Liver (tissue), 9 donors: ENCODE data around the gene SAYSD1. TPM values are rescaled to one million over a fixed set of nuclear protein-coding genes. Genes with fewer than 3 reads are reported as not detected.

Source experiments
- DNase-seq: peaks from one replicate; pipeline ENCODE4 v3.0.0-alpha.2; 2017; ENCODE audit warnings: low spot score
- H3K27ac ChIP-seq, 2 donors: one replicate each; pipeline ENCODE4 v1.7.0; 2013; ENCODE audit warnings: inconsistent platforms in 2 of 2, low read length in 2 of 2, control low read depth in 1 of 2, low read depth in 1 of 2, mild to moderate bottlenecking in 1 of 2
- H3K27me3 ChIP-seq, 4 donors: one replicate each; pipeline versions ENCODE4 v1.6.1 to v1.7.0; 2013; ENCODE audit warnings: low read length in 3 of 4, inconsistent platforms in 1 of 4, mild to moderate bottlenecking in 1 of 4, moderate library complexity in 1 of 4; ENCODE audit not compliant: control insufficient read depth in 4 of 4, insufficient read depth in 4 of 4
- H3K36me3 ChIP-seq, 4 donors: one replicate each; pipeline versions ENCODE4 v1.6.1 to v1.7.0; 2013; ENCODE audit warnings: low read length in 3 of 4, mild to moderate bottlenecking in 3 of 4, low read depth in 1 of 4, moderate library complexity in 1 of 4; ENCODE audit not compliant: control insufficient read depth in 4 of 4, insufficient read depth in 3 of 4
- H3K4me1 ChIP-seq, 4 donors: one replicate each; pipeline versions ENCODE4 v1.6.1 to v1.7.0; 2013; ENCODE audit warnings: low read length in 3 of 4, mild to moderate bottlenecking in 3 of 4, moderate library complexity in 1 of 4; ENCODE audit not compliant: control insufficient read depth in 4 of 4, insufficient read depth in 4 of 4
- H3K4me3 ChIP-seq, 3 donors: one replicate each; pipeline versions ENCODE4 v1.6.1 to v1.7.0; 2013; ENCODE audit warnings: low read length in 3 of 3, control low read depth in 1 of 3, low read depth in 1 of 3, mild to moderate bottlenecking in 1 of 3
- H3K9ac ChIP-seq, 2 donors: one replicate each; pipeline ENCODE4 v1.7.0; 2013; ENCODE audit warnings: low read length in 2 of 2, mild to moderate bottlenecking in 2 of 2, moderate library complexity in 2 of 2, control low read depth in 1 of 2, low read depth in 1 of 2
- H3K9me3 ChIP-seq, 4 donors: one replicate each; pipeline versions ENCODE4 v1.6.1 to v1.7.0; 2013; ENCODE audit warnings: low read length in 3 of 4; ENCODE audit not compliant: control insufficient read depth in 4 of 4
- EGR1 ChIP-seq, 2 donors: IDR thresholded peaks; 2 replicates each; pipeline ENCODE4 v1.6.1; 2016 to 2018; ENCODE audit warnings: antibody characterized with exemption in 2 of 2, low read depth in 2 of 2
- FOXA1 ChIP-seq: IDR thresholded peaks from 2 replicates; pipeline ENCODE4 v1.6.1; 2016; ENCODE audit warnings: antibody characterized with exemption
- FOXA2 ChIP-seq: IDR thresholded peaks from 2 replicates; pipeline ENCODE4 v1.6.1; 2016; ENCODE audit warnings: antibody characterized with exemption
- GABPA ChIP-seq, 2 donors: IDR thresholded peaks in 1 of 2; conservative IDR thresholded peaks in 1 of 2; 2 replicates each; pipeline ENCODE4 v1.6.1; 2016; ENCODE audit warnings: antibody characterized with exemption in 2 of 2, mild to moderate bottlenecking in 1 of 2, moderate library complexity in 1 of 2
- HNF4A ChIP-seq, 2 donors: conservative IDR thresholded peaks; 2 replicates each; pipeline ENCODE4 v1.6.1; 2016; ENCODE audit warnings: antibody characterized with exemption in 2 of 2, mild to moderate bottlenecking in 2 of 2
- HNF4G ChIP-seq: IDR thresholded peaks from 2 replicates; pipeline ENCODE4 v1.6.1; 2016; ENCODE audit warnings: antibody characterized with exemption
- JUND ChIP-seq, 2 donors: IDR thresholded peaks; 2 replicates each; pipeline ENCODE4 v1.6.1; 2016; ENCODE audit warnings: antibody characterized with exemption in 2 of 2
- MAX ChIP-seq: IDR thresholded peaks from 2 replicates; pipeline ENCODE4 v1.6.1; 2016; ENCODE audit warnings: antibody characterized with exemption
- NR2F2 ChIP-seq: IDR thresholded peaks from 2 replicates; pipeline ENCODE4 v1.6.1; 2016; ENCODE audit warnings: antibody characterized with exemption
- RAD21 ChIP-seq, 2 donors: IDR thresholded peaks; 2 replicates each; pipeline ENCODE4 v1.6.1; 2016; ENCODE audit warnings: antibody characterized with exemption in 2 of 2, mild to moderate bottlenecking in 2 of 2
- RXRA ChIP-seq, 2 donors: IDR thresholded peaks; 2 replicates each; pipeline ENCODE4 v1.6.1; 2017 to 2018; ENCODE audit warnings: antibody characterized with exemption in 2 of 2, mild to moderate bottlenecking in 1 of 2
- SP1 ChIP-seq: IDR thresholded peaks from 2 replicates; pipeline ENCODE4 v1.6.1; 2018; ENCODE audit warnings: antibody characterized with exemption, mild to moderate bottlenecking
- TAF1 ChIP-seq: conservative IDR thresholded peaks from 2 replicates; pipeline ENCODE4 v1.6.1; 2016; ENCODE audit warnings: antibody characterized with exemption, mild to moderate bottlenecking
- YY1 ChIP-seq: IDR thresholded peaks from 2 replicates; pipeline ENCODE4 v1.6.1; 2016; ENCODE audit warnings: antibody characterized with exemption, mild to moderate bottlenecking
- WGBS: extraction: QIAGEN DNeasy Blood & Tissue Kit; methylation state at CpG from one replicate; pipeline ENCODE4 v1.1.7; 2013; 5-methylcytosine and 5-hydroxymethylcytosine counted together
- polyA plus RNA-seq, 2 donors: library from polyadenylated mRNA; stranded (reverse) in 1 of 2; unstranded in 1 of 2; fragments of 200-250 nt in 1 of 2; fragments of >200 nt in 1 of 2; fragmentation: Nextera tagmentation in 1 of 2; extraction: Ambion mirVana in 1 of 2; gene quantifications; one replicate each; pipeline versions ENCODE4 v1.2.1 to v1.2.3, GENCODE V29; 2013 to 2015
- total RNA-seq, 2 donors: library from RNA; depleted of rRNA; stranded (reverse); fragments of >200 nt; gene quantifications; one replicate each; pipeline ENCODE4 v1.2.3, GENCODE V29; 2014
- TF ChIP-seq, protein P1 (sequence below): fragments of 150-350 bp; IDR thresholded peaks from 2 replicates; pipeline ENCODE4 v1.5.1; 2017; ENCODE audit warnings: improper control_type of control experiment, low read depth, low read length; ENCODE audit not compliant: missing input control
- TF ChIP-seq, protein P2 (sequence below): IDR thresholded peaks from 2 replicates; pipeline ENCODE4 v1.6.1; 2016; ENCODE audit warnings: antibody characterized with exemption
- TF ChIP-seq, protein P3 (sequence below): IDR thresholded peaks from 2 replicates; pipeline ENCODE4 v1.6.1; 2016; ENCODE audit warnings: antibody characterized with exemption
- TF ChIP-seq, protein P4 (sequence below): IDR thresholded peaks from 2 replicates; pipeline ENCODE4 v1.6.1; 2016; ENCODE audit warnings: antibody characterized with exemption, mild to moderate bottlenecking
- donor health status: healthy.
- donor health status: healthy.
- donor health status: healthy.
- donor health status: healthy.
- donor health status: healthy.

SAYSD1 gene
- total and polyA plus RNA-seq, 4 donors: 6.5 to 12.2 (median 9.3) TPM

DNA sequence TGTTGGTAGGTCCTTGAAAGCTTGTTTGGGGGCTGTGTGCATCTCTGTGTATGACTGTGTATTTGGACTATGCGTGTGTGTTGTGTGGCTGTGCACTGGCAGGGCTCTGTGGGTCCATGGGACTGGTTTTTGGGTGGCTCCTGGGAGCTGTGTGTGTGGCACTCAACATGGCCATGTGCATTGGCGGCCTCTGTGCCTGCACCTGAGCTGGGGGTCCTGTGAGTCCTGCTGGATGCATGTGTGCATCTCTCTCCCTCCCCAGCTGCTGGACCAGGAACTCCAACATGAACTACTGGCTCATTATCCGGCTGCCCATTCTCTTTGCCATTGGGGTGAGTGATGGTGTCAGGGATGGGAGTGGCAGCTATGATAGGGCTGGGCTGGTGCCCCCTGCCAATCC is 36.3 kb downstream of the SAYSD1 start:
- Histone ChIP-seq H3K27me3 (no peaks in the 10 kb centered on the region), H3K27ac (no peak overlapping the region), H3K9ac (no peak overlapping the region), H3K36me3 (no peaks in the 10 kb centered on the region), H3K9me3 (no peaks in the 10 kb centered on the region), H3K4me3 (no peak overlapping the region), H3K4me1 (no peaks in the 10 kb centered on the region)
- WGBS: 74% methylated on average over 3 of the region's 3 CpGs
- TF ChIP-seq NR2F2 (no peak), YY1 (no peak), GABPA (IDR thresholded peaks at IDR 0.05 in 1 of 2, conservative IDR thresholded peaks at IDR 0.05 in 1 of 2) (no peak), EGR1 (IDR thresholded peaks at IDR 0.05; ENCODE audit: low read depth in 2 of 2) (no peak), MAX (no peak), JUND (IDR thresholded peaks at IDR 0.05) (no peak), HNF4A (conservative IDR thresholded peaks at IDR 0.05) (no peak), RXRA (IDR thresholded peaks at IDR 0.05) (no peak), RAD21 (IDR thresholded peaks at IDR 0.05) (no peak), TAF1 (no peak), FOXA2 (no peak), SP1 (no peak), FOXA1 (no peak), HNF4G (no peak)
- TF ChIP-seq, protein P1, sequence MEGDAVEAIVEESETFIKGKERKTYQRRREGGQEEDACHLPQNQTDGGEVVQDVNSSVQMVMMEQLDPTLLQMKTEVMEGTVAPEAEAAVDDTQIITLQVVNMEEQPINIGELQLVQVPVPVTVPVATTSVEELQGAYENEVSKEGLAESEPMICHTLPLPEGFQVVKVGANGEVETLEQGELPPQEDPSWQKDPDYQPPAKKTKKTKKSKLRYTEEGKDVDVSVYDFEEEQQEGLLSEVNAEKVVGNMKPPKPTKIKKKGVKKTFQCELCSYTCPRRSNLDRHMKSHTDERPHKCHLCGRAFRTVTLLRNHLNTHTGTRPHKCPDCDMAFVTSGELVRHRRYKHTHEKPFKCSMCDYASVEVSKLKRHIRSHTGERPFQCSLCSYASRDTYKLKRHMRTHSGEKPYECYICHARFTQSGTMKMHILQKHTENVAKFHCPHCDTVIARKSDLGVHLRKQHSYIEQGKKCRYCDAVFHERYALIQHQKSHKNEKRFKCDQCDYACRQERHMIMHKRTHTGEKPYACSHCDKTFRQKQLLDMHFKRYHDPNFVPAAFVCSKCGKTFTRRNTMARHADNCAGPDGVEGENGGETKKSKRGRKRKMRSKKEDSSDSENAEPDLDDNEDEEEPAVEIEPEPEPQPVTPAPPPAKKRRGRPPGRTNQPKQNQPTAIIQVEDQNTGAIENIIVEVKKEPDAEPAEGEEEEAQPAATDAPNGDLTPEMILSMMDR: no peak
- TF ChIP-seq, protein P2, sequence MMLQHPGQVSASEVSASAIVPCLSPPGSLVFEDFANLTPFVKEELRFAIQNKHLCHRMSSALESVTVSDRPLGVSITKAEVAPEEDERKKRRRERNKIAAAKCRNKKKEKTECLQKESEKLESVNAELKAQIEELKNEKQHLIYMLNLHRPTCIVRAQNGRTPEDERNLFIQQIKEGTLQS: no peak
- TF ChIP-seq, protein P3, sequence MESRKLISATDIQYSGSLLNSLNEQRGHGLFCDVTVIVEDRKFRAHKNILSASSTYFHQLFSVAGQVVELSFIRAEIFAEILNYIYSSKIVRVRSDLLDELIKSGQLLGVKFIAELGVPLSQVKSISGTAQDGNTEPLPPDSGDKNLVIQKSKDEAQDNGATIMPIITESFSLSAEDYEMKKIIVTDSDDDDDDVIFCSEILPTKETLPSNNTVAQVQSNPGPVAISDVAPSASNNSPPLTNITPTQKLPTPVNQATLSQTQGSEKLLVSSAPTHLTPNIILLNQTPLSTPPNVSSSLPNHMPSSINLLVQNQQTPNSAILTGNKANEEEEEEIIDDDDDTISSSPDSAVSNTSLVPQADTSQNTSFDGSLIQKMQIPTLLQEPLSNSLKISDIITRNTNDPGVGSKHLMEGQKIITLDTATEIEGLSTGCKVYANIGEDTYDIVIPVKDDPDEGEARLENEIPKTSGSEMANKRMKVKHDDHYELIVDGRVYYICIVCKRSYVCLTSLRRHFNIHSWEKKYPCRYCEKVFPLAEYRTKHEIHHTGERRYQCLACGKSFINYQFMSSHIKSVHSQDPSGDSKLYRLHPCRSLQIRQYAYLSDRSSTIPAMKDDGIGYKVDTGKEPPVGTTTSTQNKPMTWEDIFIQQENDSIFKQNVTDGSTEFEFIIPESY: no peak
- TF ChIP-seq, protein P4, sequence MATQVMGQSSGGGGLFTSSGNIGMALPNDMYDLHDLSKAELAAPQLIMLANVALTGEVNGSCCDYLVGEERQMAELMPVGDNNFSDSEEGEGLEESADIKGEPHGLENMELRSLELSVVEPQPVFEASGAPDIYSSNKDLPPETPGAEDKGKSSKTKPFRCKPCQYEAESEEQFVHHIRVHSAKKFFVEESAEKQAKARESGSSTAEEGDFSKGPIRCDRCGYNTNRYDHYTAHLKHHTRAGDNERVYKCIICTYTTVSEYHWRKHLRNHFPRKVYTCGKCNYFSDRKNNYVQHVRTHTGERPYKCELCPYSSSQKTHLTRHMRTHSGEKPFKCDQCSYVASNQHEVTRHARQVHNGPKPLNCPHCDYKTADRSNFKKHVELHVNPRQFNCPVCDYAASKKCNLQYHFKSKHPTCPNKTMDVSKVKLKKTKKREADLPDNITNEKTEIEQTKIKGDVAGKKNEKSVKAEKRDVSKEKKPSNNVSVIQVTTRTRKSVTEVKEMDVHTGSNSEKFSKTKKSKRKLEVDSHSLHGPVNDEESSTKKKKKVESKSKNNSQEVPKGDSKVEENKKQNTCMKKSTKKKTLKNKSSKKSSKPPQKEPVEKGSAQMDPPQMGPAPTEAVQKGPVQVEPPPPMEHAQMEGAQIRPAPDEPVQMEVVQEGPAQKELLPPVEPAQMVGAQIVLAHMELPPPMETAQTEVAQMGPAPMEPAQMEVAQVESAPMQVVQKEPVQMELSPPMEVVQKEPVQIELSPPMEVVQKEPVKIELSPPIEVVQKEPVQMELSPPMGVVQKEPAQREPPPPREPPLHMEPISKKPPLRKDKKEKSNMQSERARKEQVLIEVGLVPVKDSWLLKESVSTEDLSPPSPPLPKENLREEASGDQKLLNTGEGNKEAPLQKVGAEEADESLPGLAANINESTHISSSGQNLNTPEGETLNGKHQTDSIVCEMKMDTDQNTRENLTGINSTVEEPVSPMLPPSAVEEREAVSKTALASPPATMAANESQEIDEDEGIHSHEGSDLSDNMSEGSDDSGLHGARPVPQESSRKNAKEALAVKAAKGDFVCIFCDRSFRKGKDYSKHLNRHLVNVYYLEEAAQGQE: no peak
- no peak for DNase-seq
